ENCODE data around the gene CHST11.

The CHST11 gene

DNA sequence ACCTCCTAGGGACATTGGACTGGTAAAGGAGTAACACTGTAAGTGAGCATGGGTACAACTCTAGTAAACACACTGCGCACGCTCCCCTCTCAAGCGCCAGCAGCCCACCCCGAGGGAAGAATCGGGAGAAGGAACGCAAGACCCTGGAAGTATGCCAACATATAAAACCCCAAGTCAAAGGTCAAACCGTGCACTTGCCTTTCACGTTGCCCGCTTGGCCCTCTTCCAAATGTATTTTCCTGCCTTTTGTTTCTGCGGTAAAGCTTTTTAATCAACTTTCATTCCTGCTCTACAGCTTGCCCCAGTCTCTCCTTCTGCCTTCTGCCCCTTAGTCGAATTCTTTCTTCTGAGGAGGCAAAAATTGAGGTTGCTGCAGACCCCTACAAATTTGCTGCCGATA, 17.6 kb upstream of the CHST11 start:
- TF ChIP-seq CTCF (IDR thresholded peaks at IDR 0.05) = no peak
- TF ChIP-seq ZFX (IDR thresholded peaks at IDR 0.05; ENCODE audit: borderline replicate concordance) = no peak
- no peak overlapping the region for H3K27ac ChIP-seq

- H3K27ac ChIP-seq = no peak overlapping the region
- TF ChIP-seq CTCF (IDR thresholded peaks at IDR 0.05) (no peak), ZFX (IDR thresholded peaks at IDR 0.05; ENCODE audit: borderline replicate concordance) (no peak)
Observed at GRCh38 chr12:104443008-104443407, 13.7 kb upstream of the CHST11 start.

GRCh38 chr12:104446646-104447421, 9.9 kb upstream of the CHST11 start:
- no peak for TF ChIP-seq CTCF (IDR thresholded peaks at IDR 0.05)
- TF ChIP-seq ZFX (IDR thresholded peaks at IDR 0.05; ENCODE audit: borderline replicate concordance) = no peak
- H3K27ac ChIP-seq = no peak overlapping the region

GRCh38 chr12:104448031-104448430, 8.7 kb upstream of the CHST11 start:
- TF ChIP-seq CTCF (IDR thresholded peaks at IDR 0.05) (no peak), ZFX (IDR thresholded peaks at IDR 0.05; ENCODE audit: borderline replicate concordance) (no peak)
- no peak overlapping the region for H3K27ac ChIP-seq

DNA sequence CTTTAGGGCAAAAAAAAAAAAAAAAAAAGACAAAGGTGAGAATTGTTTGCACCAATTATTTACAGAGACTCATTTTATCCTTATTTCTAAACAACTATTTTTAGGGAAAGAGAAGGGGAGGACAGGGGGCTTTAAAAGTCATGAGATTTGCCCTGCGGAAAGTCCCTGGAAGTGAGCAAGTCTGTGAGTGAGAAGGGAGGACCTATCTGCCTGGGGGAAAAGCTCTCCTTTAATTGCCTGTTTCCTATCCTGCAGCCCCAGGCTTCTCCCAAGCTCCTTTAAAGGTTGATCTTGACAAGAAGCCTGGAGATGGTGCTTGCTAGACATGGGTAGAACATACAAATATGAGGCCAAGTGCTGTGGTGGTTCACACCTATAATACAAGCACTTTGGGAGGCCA, 8.3 kb upstream of the CHST11 start:
- no peak overlapping the region for H3K27ac ChIP-seq
- TF ChIP-seq CTCF (IDR thresholded peaks at IDR 0.05) (no peak), ZFX (IDR thresholded peaks at IDR 0.05; ENCODE audit: borderline replicate concordance) (no peak)

GRCh38 chr12:104450700-104451099, 6.0 kb upstream of the CHST11 start:
- no peak overlapping the region for H3K27ac ChIP-seq
- TF ChIP-seq CTCF (IDR thresholded peaks at IDR 0.05) = no peak
- TF ChIP-seq ZFX (IDR thresholded peaks at IDR 0.05; ENCODE audit: borderline replicate concordance) = no peak

DNA sequence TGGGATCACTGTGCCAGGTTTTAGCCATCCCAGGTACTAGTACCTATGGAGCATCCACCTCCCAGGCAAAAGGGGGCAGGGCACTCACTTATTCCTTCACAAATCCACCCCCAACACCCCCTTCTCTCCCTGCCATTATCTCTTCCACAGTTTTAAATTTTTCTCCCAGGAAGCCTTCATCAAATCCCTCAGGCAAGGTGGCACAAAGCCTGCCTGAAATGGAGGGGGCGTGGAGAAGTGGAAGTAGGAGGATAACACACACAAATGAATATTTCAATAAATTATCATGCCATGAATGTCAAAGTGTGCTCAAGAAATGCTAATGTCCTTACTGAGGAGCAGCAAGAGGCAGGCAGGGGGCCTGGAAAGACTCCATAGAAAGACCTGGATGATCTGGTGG, 4.7 kb upstream of the CHST11 start:
- H3K27ac ChIP-seq = no peak overlapping the region
- TF ChIP-seq CTCF (IDR thresholded peaks at IDR 0.05) (no peak), ZFX (IDR thresholded peaks at IDR 0.05; ENCODE audit: borderline replicate concordance) (no peak)

Data from 22Rv1 (cell line).